ENCODE measurements around the gene TGFBR2.

TGFBR2 gene

DNA sequence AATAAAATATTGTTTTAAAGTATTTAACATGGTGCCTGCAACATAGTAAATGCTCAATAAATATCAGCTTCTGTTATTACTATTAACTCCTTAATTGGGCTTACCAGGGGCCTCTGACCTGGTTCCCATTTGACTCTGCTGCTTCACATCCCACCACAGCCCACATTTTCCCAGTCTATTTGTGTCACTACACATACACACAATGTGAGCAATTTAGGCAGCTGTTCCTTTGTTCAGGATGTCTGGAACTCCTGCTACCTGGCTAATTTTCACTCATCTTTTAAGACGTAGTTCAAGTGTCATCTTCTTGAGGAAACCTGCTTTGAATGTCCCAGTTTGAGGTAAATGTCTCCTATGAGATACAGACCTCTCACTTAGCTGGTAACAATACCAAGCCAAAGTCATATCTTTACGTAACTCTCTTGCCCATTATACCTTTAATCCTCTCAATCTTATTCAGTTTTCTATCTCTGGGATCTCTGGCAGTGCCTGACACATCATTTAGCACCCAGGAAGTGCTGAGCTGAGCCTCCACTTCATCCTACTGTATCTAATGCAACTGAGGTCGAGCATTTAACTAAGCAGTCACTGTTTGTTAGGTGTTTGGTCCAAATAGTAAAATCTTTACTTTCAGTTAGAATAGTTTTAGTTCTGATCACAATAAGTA, 4.4 kb downstream of the TGFBR2 start:
- no peak overlapping the region for H3K4me3 ChIP-seq (ENCODE audit: low read depth, low read length)

DNA sequence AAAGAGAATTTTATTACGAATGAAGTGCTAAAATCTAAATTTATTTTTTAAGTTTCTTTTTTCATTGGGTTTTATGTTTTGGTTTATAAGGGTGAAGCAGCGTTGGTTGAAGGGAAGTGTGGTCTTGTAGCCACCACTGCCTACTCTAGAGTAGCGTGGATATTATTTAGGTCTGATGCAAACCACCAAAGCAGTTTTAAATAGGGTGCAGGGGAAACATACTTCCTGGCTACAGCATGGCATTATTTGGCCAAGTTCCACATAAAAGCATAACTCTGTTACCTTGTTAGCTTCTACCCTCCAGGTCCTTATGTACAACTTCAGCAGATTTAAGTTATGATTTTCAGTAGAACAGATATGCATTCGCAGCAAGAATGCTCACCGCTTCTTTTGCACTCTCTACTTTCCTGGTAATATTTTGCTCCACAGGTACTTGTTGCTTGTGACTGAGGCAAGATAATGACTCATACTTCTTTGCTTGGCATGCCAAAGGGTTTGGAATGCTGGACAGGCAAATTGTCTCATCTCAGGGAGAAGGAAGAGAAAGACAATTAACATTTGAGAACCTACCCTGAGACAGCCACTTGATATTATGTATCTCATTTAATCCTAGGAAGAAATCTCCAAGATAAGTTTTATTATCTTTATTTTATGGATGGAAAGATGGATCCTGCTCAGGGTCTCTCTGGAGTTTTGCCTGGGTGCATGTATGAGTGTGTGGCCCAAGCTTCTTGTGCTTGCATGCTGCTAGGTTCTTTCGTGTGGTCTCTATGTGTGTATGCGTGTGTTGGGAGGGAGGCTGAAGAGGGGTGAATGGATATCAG, 5.4 kb downstream of the TGFBR2 start:
- TF ChIP-seq, protein P1, sequence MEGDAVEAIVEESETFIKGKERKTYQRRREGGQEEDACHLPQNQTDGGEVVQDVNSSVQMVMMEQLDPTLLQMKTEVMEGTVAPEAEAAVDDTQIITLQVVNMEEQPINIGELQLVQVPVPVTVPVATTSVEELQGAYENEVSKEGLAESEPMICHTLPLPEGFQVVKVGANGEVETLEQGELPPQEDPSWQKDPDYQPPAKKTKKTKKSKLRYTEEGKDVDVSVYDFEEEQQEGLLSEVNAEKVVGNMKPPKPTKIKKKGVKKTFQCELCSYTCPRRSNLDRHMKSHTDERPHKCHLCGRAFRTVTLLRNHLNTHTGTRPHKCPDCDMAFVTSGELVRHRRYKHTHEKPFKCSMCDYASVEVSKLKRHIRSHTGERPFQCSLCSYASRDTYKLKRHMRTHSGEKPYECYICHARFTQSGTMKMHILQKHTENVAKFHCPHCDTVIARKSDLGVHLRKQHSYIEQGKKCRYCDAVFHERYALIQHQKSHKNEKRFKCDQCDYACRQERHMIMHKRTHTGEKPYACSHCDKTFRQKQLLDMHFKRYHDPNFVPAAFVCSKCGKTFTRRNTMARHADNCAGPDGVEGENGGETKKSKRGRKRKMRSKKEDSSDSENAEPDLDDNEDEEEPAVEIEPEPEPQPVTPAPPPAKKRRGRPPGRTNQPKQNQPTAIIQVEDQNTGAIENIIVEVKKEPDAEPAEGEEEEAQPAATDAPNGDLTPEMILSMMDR (IDR thresholded peaks at IDR 0.05; ENCODE audit: low read depth, low read length) = no peak
- H3K4me3 ChIP-seq (ENCODE audit: low read depth, low read length) = no peak overlapping the region

More for the DNA sequence above, 4.4 kb downstream of the TGFBR2 start:
- TF ChIP-seq, protein P1 (IDR thresholded peaks at IDR 0.05; ENCODE audit: low read depth, low read length) = no peak

DNA sequence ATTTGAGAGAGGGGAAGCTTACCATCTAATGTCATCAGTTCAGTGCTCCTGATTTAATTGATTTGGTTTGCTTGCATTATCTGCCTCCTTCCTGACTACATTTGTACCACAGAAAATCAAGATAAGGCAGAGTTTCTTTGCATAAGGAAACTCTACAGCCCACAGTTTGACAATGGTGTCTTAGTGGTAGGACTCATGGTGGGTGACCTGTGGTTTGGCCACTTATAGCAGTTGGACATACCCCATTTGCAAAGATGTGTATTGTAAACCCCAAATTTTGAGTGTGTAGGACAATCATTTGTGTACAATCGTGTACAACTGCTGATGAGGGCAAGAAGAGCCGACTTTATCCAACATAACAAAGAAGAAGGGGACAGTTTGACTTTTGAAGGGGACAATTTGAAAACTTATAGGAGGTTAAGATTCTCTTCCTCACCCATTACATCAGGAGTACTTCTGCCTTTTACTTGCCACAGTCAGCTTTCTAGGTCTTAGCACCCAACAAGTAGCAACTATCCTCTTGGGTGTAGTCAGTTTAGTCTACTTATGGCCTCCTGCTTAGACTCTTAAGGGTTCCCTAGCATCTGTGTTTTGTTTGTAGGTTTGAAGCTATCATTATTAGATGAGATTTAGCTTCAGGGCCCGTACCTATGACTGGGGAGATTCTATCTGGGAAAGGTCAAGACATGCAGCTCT, 6.2 kb downstream of the TGFBR2 start:
- H3K4me3 ChIP-seq (ENCODE audit: low read depth, low read length) = no peak overlapping the region
- TF ChIP-seq, protein P1 (IDR thresholded peaks at IDR 0.05; ENCODE audit: low read depth, low read length) = no peak

DNA sequence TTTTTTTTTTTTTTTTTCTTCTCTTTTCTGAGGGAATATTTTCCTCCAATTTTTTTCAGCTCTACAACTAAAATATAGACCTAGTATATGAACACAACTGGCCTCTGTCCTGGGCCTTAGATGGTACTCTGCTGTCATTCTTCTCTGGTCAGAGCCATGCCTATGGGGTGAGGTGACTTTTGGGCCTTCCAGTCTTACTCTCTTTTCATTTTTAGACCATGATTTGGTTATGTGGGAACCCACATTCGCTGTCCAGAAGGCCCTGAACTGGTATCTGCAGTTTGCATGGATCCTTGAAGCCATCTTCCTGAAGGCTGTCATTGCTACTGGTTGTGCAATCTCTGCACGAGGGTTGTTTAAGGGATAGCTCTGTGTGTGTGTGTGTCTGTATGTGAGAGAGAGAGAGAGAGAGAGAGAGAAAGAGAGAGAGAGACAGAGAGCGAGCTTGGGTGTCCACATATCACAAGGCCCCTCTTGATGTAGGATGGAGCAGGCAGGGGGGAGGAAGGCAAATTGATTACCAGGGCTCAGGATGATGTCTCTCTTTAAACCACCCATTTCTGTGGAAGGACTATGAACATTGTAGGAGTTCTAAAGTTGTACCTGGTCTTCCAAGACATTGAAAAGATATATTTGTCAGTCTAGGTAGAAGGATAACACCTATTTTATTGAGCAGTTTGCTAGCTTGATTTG, 6.9 kb downstream of the TGFBR2 start:
- TF ChIP-seq, protein P1 (IDR thresholded peaks at IDR 0.05; ENCODE audit: low read depth, low read length) = no peak

DNA sequence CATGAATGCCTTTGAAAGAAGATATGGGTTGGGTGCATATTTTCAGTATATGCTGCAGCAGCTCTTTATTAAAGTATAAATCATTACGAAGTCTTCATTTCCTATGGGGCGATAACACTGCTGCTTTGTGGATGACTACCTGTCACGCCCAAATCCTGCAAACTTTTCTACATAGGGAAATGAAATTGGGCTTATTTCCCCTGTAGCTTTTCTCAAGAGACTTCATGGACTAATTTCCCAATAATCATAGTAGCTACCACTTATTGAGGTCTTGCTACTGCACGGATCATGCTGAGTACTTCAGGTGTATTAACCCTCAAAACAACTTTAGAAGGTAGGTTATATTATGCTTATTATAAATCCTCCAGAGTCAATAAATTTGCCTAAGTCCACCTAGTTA, 8.0 kb downstream of the TGFBR2 start:
- TF ChIP-seq, protein P1 (IDR thresholded peaks at IDR 0.05; ENCODE audit: low read depth, low read length) = no peak
- H3K4me3 ChIP-seq (ENCODE audit: low read depth, low read length) = no peak overlapping the region

More for the DNA sequence above, 6.9 kb downstream of the TGFBR2 start:
- H3K4me3 ChIP-seq (ENCODE audit: low read depth, low read length) = no peak overlapping the region

DNA sequence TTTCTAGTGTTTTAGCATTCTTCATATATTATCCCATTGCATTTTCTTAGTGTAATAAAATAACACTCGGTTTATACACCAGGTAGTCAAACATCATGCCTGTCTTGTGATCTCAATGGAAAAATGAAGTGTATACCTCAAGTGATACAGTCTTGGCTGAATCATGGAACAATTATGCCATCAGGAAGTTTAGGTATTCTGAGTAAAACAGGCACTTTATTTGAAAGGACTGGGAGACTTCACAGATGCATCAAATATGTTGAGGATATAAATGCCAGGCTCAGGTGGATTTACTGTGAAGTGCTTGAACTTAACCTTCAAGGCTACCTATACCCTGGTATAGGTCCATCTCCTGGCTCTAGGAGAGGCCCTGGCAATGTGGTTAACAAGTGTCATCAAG, 8.5 kb downstream of the TGFBR2 start:
- no peak overlapping the region for H3K4me3 ChIP-seq (ENCODE audit: low read depth, low read length)
- TF ChIP-seq, protein P1 (IDR thresholded peaks at IDR 0.05; ENCODE audit: low read depth, low read length) = no peak
